Activated CD4-positive, CD25-positive, alpha-beta regulatory T cell (primary cell): ENCODE results near the gene SLC45A2.
"Not testable (repeated sequence)": the region's sequence is repeated elsewhere in the genome, so short reads cannot be mapped to it uniquely, and the experiment has no call there.

Source experiments
- DNase-seq, 4 experiments: peaks; one replicate each; lab custom pipeline; 2025; lab: John Stamatoyannopoulos, UW

The SLC45A2 gene, protein sequence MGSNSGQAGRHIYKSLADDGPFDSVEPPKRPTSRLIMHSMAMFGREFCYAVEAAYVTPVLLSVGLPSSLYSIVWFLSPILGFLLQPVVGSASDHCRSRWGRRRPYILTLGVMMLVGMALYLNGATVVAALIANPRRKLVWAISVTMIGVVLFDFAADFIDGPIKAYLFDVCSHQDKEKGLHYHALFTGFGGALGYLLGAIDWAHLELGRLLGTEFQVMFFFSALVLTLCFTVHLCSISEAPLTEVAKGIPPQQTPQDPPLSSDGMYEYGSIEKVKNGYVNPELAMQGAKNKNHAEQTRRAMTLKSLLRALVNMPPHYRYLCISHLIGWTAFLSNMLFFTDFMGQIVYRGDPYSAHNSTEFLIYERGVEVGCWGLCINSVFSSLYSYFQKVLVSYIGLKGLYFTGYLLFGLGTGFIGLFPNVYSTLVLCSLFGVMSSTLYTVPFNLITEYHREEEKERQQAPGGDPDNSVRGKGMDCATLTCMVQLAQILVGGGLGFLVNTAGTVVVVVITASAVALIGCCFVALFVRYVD

DNA sequence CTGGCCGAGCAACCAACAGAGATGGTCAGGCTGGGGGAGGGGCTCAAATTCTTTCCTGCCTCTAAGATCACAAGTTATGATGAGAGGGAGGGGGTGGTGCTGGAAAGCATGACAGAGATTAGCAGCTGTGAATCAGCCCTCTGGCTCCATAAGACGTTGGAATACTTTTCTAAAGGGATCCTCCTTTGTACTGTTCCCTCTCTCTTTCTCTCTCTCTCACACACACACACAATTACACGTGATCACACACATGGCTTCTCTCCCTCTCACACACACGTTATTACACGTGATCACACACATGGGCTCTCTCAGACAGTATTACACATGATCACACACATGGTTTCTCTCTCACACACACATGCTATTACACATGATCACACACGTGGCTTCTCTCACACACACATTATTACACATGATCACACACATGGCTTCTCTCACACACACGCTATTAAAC is at the start of gene SLC45A2:
Gene SLC45A2 (minus strand): TSS at position 23 of the 454 bp plus-strand sequence. CDS start 110 bp downstream, outside the sequence.
- no peak for DNase-seq

GRCh38 chr5:34031966-34032365 is 47.5 kb upstream of the SLC45A2 start:
- no peak for DNase-seq

DNA sequence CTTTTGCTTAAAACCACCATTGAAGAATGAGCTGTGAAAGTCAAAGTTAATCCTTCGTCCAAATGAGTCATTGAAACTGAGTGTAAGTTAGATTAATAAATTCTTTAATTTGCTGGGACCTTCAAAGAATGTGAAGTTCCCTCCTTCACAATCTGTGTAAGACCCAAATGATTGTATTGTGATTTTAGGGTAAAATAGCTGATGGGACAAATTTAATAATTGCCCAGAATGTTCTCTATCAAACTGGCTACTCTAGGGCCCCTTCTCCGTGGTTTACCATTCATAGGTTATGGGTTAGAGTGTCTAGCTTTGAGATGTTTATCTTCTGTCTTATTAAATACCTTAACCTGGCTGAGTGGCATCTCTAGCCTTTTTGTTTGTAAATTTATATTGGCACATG is 46.6 kb upstream of the SLC45A2 start:
- no peak for DNase-seq

DNA sequence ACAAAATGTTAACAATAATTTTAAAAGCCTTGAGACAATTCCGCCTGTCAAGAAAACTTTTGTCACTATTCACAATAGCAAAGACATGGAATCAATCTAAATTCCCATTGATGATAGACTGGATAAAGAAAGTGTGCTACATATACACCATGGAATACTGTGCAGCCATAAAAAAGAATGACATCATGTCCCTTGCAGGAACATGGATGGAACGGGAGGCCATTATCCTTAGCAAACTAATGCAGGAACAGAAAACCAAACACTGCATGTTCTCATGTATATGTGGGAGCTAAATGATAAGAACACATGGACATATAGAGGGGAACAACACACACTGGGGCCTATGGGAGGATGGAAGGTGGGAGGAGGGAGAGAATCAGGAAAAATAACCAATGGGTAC is 46.1 kb upstream of the SLC45A2 start:
- not testable (repeated sequence) for DNase-seq

DNA sequence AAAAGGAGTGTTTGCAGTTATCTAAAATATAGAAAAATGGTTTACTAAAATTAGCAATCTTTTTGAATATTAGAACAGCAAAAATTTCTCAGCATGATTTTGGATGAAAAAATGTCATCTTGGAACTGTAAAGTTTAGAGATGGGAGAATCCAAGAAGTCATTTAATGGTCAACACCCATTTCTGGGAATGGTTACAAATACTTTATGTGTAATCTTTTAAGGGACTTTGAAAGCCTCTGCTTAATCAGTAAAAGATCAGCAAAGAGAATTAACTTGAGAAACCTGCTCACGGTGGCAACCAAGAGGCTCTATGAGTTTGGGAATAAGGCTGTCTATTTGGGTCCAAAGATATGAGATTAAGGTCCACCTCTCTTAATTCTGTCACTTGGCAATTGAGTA is 45.6 kb upstream of the SLC45A2 start:
- DNase-seq, result no peak

DNA sequence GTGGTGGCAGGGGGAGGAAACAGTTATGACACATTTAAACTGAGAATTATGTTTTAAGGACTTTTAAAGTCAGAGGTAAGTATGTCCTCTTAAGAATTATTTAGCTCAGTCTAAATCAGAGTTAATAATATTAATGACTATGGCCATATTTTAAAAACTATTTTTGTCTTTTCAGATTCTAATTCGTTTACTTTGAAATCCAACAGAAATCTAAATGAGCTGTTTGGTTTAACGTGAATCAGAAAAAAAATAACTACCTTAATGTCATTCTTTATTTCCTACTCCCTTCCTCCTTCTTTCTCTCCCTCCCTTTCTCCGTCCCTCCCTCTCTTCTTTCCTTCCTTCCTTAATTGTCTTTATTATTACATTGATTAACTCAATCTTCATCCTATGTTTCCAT is 43.9 kb upstream of the SLC45A2 start:
- DNase-seq, result no peak

DNA sequence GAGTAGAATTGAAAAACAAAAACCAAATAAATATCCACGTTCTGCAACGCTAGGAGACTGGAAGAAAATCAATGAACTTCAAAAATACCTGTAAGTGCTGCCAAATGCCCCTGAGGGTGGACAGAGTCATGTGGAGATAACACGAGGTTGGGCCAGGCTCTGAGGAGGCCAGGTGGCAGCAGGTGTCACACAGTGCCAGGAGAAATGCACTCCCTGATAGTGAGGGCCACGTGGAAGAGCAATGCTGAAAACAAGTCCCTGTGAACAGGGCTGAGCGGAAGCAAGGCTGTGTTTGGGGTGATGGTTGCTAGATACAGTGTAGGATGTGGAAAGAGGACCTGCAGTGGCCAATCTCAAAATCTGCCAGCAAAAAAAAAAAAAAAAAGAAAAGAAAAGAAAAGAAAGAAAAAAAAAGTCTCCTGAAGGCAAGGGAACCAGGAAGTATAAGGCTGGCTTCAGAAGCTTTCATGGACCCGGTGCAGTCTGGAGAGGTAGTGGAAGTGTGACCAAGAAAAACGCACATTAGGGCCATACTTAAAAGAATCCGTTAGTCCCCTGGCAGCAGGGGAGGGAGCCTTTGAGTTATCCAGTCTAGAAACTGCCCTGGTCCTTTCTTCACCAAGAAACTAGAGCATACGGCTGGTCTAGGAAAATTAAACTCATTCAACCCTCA is 41.7 kb upstream of the SLC45A2 start:
- no peak for DNase-seq

GRCh38 chr5:34022121-34022705 is 37.7 kb upstream of the SLC45A2 start:
- no peak for DNase-seq

DNA sequence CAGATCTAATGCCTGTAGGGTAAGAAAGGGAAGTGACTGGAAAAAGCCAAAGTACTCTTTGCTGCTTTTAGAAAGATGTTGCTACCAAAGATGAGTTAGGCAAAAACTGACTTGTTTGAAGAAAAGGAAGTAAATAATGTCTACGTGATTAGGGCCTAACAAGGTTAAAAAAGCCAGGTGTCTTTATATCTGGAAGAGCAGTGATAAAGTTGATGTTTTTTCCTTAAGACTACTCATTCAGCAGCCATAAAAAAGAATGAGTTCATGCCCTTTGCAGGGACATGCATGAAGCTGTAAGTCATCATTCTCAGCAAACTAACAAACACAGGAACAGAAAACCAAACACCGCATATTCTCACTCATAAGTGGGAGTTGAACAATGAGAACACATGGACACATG is 36.8 kb upstream of the SLC45A2 start:
- no peak for DNase-seq

DNA sequence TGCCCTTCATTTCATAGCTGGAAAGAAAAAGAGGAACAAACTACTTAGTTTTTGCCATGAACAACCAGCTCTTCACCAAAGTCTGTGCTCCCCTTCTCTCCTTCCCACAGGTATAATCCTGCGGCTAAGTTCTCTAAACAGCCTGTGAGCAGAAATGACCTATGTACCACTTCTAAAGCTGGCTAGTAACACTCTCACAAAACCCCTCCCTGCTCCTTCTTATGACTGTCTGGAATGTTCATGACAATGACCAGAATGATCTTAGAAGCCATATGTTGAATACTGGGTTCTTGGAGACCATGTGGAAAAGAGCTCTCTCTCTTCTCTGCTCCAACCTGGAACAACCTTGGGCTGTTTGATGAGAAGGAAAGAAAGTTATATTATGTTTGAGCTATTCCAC is 36.2 kb upstream of the SLC45A2 start:
- DNase-seq, result no peak

- no peak for DNase-seq
Measured at GRCh38 chr5:34017254-34017653, 32.8 kb upstream of the SLC45A2 start.

GRCh38 chr5:34016750-34017149 is 32.3 kb upstream of the SLC45A2 start:
- DNase-seq, result no peak

DNA sequence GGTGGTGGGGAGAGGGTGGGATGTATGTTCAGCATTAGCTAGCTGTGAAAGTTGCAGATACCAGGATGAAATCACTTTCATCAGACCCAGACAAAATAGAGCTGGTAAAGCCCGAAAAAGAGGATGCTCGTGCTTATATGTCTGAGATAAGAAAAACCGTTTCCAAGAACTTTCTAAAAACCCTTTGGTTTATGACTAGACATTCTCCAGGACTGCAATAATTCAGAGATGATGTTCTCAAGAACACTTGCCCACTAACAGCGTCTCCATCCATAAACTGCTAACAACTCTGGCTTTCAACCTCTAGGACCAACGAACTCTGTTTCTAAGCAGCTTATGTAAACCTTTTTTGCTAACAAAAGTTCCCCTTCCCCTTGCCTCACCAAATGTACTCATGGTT is 31.7 kb upstream of the SLC45A2 start:
- no peak for DNase-seq

DNA sequence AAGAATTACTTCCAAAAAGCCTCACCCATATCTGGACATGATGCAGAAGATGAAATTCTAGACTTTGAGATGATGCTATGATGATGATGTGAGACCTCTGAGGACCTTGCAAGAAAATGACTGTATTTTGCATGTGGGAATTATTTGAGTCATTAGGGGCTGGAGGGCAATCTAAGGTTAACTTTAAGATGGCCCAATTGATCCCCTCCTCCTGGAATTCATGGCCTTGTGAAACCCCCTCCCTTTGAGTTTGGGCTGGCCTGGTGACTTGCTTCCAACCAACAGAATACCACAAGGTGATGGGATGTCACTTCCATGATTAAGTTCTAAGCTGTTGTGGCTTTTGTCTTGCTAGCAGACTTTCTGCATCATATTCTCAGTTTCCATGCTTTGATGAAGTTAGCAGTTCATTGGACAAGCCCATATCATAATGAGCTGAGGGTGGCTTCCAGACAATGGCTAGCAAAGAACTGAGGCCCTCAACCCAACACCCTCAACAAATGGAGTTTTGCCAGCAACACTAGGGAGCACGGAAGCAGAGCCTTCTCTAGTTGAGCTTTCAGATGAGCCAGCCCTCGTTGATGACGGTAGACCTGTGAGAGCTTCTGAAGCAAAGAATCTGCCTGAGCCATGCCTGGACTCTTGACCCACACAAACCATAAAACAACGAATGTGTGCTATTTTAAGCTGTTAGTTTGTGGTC is 30.8 kb upstream of the SLC45A2 start:
- no peak for DNase-seq

DNA sequence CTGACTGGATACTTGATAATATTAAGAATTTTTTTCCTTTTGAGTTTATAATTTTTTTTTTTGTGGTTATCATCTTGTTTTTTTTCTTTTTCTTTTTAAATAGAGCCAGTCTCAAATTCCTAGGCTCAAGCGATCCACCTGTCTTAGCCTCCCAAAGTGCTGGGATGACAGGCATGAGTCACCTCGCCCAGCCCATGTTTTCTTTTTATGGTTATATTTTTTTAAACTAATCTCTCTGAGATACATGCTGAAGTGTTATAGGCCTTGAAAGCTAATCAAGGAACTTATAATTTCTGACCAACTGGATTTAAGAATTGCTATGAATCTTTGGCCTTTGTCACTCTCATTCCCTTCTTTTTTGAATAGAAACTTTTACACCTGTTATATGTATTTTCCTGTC is 30.1 kb upstream of the SLC45A2 start:
- DNase-seq, result no peak

- no peak for DNase-seq
Measured at GRCh38 chr5:34013547-34013946, 29.1 kb upstream of the SLC45A2 start.

DNA sequence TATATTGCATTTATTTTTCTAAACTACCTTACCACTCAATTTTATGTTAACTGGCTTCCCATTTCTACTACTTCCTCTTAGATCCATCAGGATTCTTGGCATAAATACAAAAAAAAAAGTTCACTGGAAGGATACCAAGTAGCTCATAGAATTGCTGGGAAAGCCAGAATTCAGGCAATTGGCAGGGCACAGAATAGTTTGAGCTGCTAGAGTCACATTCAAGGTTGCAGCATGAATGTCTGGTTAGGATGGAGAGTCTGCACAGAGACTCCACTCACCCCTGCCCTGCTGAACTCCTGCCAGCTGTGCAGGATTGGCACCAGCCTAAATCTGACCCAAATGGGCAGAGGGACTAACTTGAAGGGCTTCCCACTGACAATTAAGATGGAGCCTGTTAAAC is 28.3 kb upstream of the SLC45A2 start:
- no peak for DNase-seq

DNA sequence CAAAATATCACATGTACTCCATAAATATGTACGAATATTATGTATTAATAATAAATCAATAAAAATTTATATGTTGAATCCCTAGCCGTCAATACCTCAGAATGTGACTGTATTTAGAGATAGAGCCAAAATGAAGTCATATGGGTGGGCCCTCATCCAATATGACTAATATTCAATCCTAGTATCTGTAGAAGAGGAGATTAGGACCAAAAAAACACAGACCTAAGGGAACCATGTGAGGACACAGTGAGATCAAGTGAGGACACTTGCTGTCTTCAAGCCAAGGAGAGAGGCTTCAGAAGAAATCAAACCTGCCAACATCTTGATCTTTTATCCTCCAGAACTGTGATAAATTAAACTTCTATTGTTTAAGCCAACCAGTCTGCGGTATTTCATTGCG is 27.0 kb upstream of the SLC45A2 start:
- no peak for DNase-seq

- not testable (repeated sequence) for DNase-seq
Measured at GRCh38 chr5:34010146-34010545, 25.7 kb upstream of the SLC45A2 start.

DNA sequence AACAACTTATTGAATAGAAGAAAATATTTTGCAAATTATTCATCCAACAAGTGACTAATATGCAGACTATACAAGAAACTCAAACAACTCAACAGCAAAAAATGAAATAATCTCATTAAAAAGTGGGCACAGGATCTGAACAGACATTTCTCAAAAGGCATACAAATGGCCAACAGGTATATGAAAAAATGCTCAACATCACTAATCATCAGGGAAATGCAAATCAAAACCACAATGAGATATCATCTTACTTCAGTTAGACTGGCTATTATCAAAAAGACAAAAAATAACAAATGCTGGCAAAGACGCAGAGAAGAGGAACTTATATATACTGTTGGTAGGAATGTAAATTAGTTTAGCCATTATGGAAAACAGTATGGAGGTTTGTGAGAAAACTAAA is 25.1 kb upstream of the SLC45A2 start:
- no peak for DNase-seq

GRCh38 chr5:34008802-34009201 is 24.3 kb upstream of the SLC45A2 start:
- no peak for DNase-seq
